Fibroblast of skin of left quadriceps (primary cell): ENCODE measurements around the gene GLS.

Source experiments
- DNase-seq, 2 experiments: peaks; one replicate each; pipeline ENCODE4 v3.0.0-alpha.2; 2013; ENCODE audit warnings: low read depth in 2 of 2

GLS gene

DNA sequence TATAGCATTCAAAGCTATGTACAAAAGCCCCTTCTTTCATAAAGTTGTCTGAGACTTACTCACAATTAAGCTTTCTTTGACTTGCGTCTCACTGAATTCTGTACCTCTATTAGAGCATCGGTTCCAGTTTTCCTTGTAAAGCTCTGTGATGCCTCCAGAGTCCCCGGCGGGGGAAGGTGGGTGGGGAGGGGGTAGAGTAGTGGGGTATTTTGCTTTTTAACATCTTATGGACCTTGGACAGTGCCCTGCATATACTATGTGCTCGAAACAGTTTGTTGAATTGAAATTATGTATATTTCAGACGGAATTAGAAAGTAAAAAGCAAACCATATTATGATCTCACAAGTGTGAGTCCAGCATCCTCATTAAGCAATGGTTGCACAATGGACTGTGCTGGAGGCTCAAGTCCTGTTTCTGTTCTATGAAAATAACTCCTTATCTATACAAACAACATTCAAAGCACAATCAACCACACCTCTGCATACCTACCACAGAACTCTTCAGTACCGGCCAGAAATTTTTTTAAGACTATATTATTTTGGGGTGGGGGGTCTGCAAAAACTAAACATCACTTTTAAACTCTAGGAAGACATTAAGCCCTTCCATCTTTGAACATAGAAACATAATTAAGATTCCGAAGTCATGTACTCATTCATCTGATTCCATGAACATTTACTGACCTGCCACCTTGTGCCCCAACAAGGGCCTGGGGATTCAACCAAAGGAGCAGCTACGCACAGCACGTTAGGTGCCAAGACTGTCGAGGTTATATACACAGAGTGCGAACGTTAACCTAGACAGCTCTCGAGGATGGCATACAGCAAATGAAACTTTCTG lies 132.4 kb downstream of the GLS start:
- DNase-seq: no peak

- DNase-seq: no peak
These were observed 133.0 kb downstream of the GLS start for GRCh38 chr2:191013682-191013931.

- DNase-seq: peak; percentile 86
These were observed 133.5 kb downstream of the GLS start, which contains the start of gene STAT1 for GRCh38 chr2:191013932-191014652. TSS of gene STAT1 (minus strand) at chr2:191014171. CDS start at chr2:191010003, 4,168 bp downstream.

- no peak for DNase-seq
These were observed 134.0 kb downstream of the GLS start for GRCh38 chr2:191014653-191015020.
